SU-DHL-6 (cell line): ENCODE measurements around the gene DEAF1.

Experiments used
- H2AFZ ChIP-seq: fragments of 200-600 bp; sonication (generic); 2 replicates; pipeline ENCODE4 v1.6.1; 2014; ENCODE audit warnings: low read depth, mild to moderate bottlenecking, moderate library complexity, mixed read lengths, antibody characterized with exemption, low read length; ENCODE audit not compliant: severe bottlenecking
- H3F3A ChIP-seq: fragments of 200-600 bp; shearing (Covaris generic); 2 replicates; pipeline ENCODE4 v1.6.0; 2016; ENCODE audit warnings: antibody characterized with exemption, mild to moderate bottlenecking; ENCODE audit not compliant: insufficient read depth
- H3K27ac ChIP-seq: fragments of 200-600 bp; sonication (generic); 2 replicates; pipeline ENCODE4 v1.5.1; 2016; ENCODE audit warnings: low read depth, mild to moderate bottlenecking, low read length, moderate library complexity, mixed read lengths
- H3K27me3 ChIP-seq: fragments of 200-600 bp; sonication (generic), shearing (Covaris generic); 2 replicates; pipeline ENCODE4 v1.6.0; 2014; ENCODE audit warnings: mild to moderate bottlenecking, low read length
- H3K36me3 ChIP-seq: fragments of 200-600 bp; sonication (generic); 2 replicates; pipeline ENCODE4 v1.6.1; 2014; ENCODE audit warnings: mild to moderate bottlenecking, low read length, mixed read lengths
- H3K4me2 ChIP-seq: fragments of 300-600, 200-600 bp; shearing (Covaris generic), sonication (generic); 2 replicates; pipeline ENCODE4 v1.6.0; 2014; ENCODE audit warnings: low read length, low read depth, mild to moderate bottlenecking; ENCODE audit not compliant: poor library complexity, severe bottlenecking
- H3K4me3 ChIP-seq: fragments of 200-600 bp; sonication (generic); 2 replicates; pipeline ENCODE4 v1.5.1; 2014; ENCODE audit warnings: antibody characterized with exemption, low read length, mild to moderate bottlenecking, mixed read lengths; ENCODE audit not compliant: insufficient read depth, poor library complexity, severe bottlenecking
- H3K79me2 ChIP-seq: fragments of 200-600 bp; sonication (generic); 2 replicates; pipeline ENCODE4 v1.6.1; 2014; ENCODE audit warnings: mild to moderate bottlenecking, low read length, moderate library complexity; ENCODE audit not compliant: insufficient read depth
- H3K9ac ChIP-seq: fragments of 200-600 bp; sonication (generic); 2 replicates; pipeline ENCODE4 v1.7.0; 2014; ENCODE audit warnings: mild to moderate bottlenecking, low read length
- H3K9me2 ChIP-seq: fragments of 200-600 bp; sonication (generic); replicated peaks from 2 replicates; pipeline ENCODE4 v1.6.1; 2014; ENCODE audit warnings: low read length; ENCODE audit not compliant: insufficient read depth
- H3K9me3 ChIP-seq: fragments of 200-600 bp; sonication (generic); 2 replicates; pipeline ENCODE4 v1.6.1; 2014; ENCODE audit warnings: low read length, mixed read lengths; ENCODE audit not compliant: insufficient read depth
- H4K20me1 ChIP-seq: fragments of 200-600 bp; sonication (generic); 2 replicates; pipeline ENCODE4 v1.6.1; 2014; ENCODE audit warnings: low read depth, mild to moderate bottlenecking, antibody characterized with exemption, low read length, moderate library complexity, mixed read lengths
- EZH2phosphoT487 ChIP-seq: fragments of 200-600 bp; sonication (generic), shearing (Covaris generic); conservative IDR thresholded peaks from 2 replicates; pipeline ENCODE4 v1.6.1; 2018; ENCODE audit warnings: mild to moderate bottlenecking, antibody characterized with exemption, low read length, moderate library complexity, mixed read lengths
- TF ChIP-seq, protein P1 (sequence below): fragments of 200-600 bp; sonication (generic); IDR thresholded peaks from one replicate; pipeline ENCODE4 v1.5.1; 2017; ENCODE audit warnings: antibody characterized with exemption, mild to moderate bottlenecking, low read length, moderate library complexity; ENCODE audit not compliant: insufficient read depth, poor library complexity, severe bottlenecking

The DEAF1 gene

DNA sequence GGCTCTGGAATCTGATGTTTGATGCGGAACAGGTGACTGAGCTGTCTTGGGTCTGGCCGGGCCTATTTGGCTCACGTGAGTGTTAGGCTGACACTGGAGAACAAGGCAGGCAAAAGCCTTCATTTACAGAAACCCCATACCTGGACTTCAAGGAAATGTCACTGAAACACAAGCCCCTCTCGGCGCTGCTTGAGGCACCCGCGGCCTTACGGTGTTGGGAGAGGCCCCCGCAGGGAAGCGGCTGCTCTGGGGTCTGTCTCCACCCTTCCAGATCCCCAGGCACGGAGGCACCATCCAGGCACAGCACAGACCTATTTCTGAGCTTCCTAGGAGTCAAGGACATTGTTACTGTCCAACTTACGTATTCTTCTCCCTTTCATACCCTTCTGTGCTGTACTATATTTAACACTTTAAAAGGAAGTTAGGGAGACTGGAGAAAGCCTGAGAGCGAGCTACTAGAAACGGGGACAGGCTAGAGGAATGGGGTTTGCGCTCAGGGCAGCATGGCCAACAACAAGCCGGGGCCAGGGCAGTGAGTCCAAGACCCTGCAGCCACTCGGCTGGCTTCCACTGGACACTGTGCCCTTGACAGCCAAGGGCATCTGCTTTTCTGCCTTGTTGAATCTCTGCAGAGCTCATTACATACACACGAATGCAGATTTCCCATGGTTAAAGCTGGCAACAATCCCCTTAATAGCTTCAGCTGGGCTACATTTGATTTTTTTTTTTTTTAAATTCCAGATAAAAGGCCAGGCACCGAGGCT lies 34.2 kb downstream of the DEAF1 start:
- H3K27ac ChIP-seq, result no peak overlapping the region

DNA sequence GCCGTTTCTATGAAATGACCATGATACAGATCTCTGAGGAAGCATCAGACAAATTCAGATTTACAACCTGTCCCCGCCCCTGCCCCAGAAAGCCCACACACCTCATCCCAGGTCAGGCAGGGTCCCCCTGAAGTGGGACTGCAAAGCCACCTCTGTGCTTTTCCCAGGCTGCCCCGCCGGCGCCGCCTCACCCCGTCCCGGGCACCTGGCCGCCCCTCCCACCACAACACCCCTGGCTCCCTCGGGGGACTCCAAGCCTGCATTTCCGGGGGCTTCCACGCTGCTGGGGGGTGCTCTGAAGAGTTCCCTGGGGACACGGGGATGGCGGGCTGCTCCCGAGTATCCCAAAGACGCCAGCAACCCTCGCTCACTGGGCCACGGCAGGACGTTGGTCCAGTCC lies 34.7 kb downstream of the DEAF1 start:
- no peaks in the 10 kb centered on the region for H3K79me2 ChIP-seq
- no peaks in the 10 kb centered on the region for H3K9me3 ChIP-seq
- H4K20me1 ChIP-seq, result no peaks in the 10 kb centered on the region
- no peaks in the 10 kb centered on the region for H3K36me3 ChIP-seq
- H3K4me2 ChIP-seq, result no peak overlapping the region
- TF ChIP-seq EZH2phosphoT487, result no peak
- TF ChIP-seq, protein P1, sequence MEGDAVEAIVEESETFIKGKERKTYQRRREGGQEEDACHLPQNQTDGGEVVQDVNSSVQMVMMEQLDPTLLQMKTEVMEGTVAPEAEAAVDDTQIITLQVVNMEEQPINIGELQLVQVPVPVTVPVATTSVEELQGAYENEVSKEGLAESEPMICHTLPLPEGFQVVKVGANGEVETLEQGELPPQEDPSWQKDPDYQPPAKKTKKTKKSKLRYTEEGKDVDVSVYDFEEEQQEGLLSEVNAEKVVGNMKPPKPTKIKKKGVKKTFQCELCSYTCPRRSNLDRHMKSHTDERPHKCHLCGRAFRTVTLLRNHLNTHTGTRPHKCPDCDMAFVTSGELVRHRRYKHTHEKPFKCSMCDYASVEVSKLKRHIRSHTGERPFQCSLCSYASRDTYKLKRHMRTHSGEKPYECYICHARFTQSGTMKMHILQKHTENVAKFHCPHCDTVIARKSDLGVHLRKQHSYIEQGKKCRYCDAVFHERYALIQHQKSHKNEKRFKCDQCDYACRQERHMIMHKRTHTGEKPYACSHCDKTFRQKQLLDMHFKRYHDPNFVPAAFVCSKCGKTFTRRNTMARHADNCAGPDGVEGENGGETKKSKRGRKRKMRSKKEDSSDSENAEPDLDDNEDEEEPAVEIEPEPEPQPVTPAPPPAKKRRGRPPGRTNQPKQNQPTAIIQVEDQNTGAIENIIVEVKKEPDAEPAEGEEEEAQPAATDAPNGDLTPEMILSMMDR, result no peak
- H3K9ac ChIP-seq, result no peak overlapping the region
- H3F3A ChIP-seq, result no peaks in the 10 kb centered on the region
- H3K27ac ChIP-seq, result no peak overlapping the region
- H3K9me2 ChIP-seq, result no peaks in the 10 kb centered on the region
- H3K27me3 ChIP-seq, result no peaks in the 10 kb centered on the region
- H2AFZ ChIP-seq, result no peak overlapping the region
- H3K4me3 ChIP-seq, result no peak overlapping the region

More for the DNA sequence above, 34.2 kb downstream of the DEAF1 start:
- no peak for TF ChIP-seq EZH2phosphoT487
- TF ChIP-seq, protein P1, result no peak
- Histone ChIP-seq H3K4me3 (no peak overlapping the region), H3K9me3 (no peaks in the 10 kb centered on the region), H2AFZ (no peak overlapping the region), H3K79me2 (no peaks in the 10 kb centered on the region), H3K9ac (no peak overlapping the region), H3K27me3 (no peaks in the 10 kb centered on the region), H3F3A (no peaks in the 10 kb centered on the region), H3K9me2 (no peaks in the 10 kb centered on the region), H3K4me2 (no peak overlapping the region), H4K20me1 (no peaks in the 10 kb centered on the region), H3K36me3 (no peaks in the 10 kb centered on the region)

DNA sequence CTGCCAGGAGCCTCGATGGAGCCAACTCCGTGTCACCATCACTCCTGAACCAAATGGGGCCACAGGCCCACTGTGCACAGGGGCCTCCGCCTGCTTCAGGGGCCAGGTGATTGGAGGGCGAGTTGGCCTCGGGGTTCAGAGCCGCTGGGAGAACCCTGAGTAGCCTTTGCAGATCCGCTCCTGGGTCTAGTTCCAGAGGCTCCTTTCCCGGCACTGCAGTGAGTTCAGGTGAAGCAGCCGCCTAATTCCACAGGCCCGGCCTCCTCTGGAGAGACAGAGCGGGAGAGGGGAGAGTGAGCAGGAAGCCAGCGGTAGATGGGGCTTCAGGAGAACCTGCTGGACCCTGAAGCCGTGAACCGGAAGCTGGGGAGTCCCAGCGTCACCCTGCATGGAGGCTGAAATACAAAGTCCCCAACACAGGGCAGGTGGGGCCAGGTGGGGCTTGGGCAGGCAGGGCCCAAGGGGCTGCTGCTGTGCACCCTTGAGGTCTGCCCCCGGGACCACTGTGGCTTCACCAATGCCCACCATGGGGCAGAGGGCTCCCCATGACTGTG lies 35.4 kb downstream of the DEAF1 start:
- no peak overlapping the region for H2AFZ ChIP-seq
- no peak overlapping the region for H3K27ac ChIP-seq
- H4K20me1 ChIP-seq, result no peaks in the 10 kb centered on the region
- no peaks in the 10 kb centered on the region for H3K79me2 ChIP-seq
- no peak overlapping the region for H3K4me2 ChIP-seq
- H3K36me3 ChIP-seq, result no peaks in the 10 kb centered on the region
- no peaks in the 10 kb centered on the region for H3K27me3 ChIP-seq
- no peak overlapping the region for H3K9ac ChIP-seq
- H3K4me3 ChIP-seq, result no peak overlapping the region
- H3F3A ChIP-seq, result no peaks in the 10 kb centered on the region
- TF ChIP-seq EZH2phosphoT487, result no peak
- TF ChIP-seq, protein P1, result no peak
- no peaks in the 10 kb centered on the region for H3K9me2 ChIP-seq
- no peaks in the 10 kb centered on the region for H3K9me3 ChIP-seq
